HG03039 (cell line): ENCODE results near the gene SART1.

ENCODE experiments used
- ATAC-seq: cut with Tn5 transposase; IDR thresholded peaks from one replicate; pipeline ENCODE4 v1.9.1; 2021; ENCODE audit warnings: mild to moderate bottlenecking, moderate library complexity; ENCODE audit not compliant: unreplicated experiment

SART1 gene

GRCh38 chr11:65961267-65962140 lies at the start of gene SART1:
Gene SART1, plus strand, starts transcription at chr11:65961734. Its CDS starts 47 bp downstream, at chr11:65961781.
- ATAC-seq = peak; percentile 79

- ATAC-seq = no peak
Observed at GRCh38 chr11:65912845-65913244, 48.7 kb upstream of the SART1 start.

- no peak for ATAC-seq
Observed at GRCh38 chr11:65915101-65915820, 46.3 kb upstream of the SART1 start.

GRCh38 chr11:65915821-65916251 lies 45.7 kb upstream of the SART1 start:
- no peak for ATAC-seq

GRCh38 chr11:65916391-65916790 lies 45.1 kb upstream of the SART1 start:
- no peak for ATAC-seq

- ATAC-seq = no peak
Observed at GRCh38 chr11:65917077-65917433, 44.5 kb upstream of the SART1 start.

- no peak for ATAC-seq
Observed at GRCh38 chr11:65917434-65918210, 43.9 kb upstream of the SART1 start.

GRCh38 chr11:65918211-65919140 lies 43.1 kb upstream of the SART1 start, which contains the start of gene C11orf68:
Gene C11orf68, minus strand, starts transcription at chr11:65919062. Its CDS starts 31 bp downstream, at chr11:65919031.
- peak; percentile 48 for ATAC-seq

GRCh38 chr11:65919141-65919572 lies 42.4 kb upstream of the SART1 start, which contains the start of gene DRAP1:
Gene DRAP1, plus strand, starts transcription at chr11:65919426. Its CDS starts 76 bp downstream, at chr11:65919502.
- ATAC-seq = peak; percentile 74

- ATAC-seq = peak; percentile 29
Observed at GRCh38 chr11:65919573-65920371, 41.8 kb upstream of the SART1 start.

GRCh38 chr11:65920372-65920802 lies 41.1 kb upstream of the SART1 start:
- no peak for ATAC-seq

- ATAC-seq = no peak
Observed at GRCh38 chr11:65921033-65921555, 40.4 kb upstream of the SART1 start.

- ATAC-seq = no peak
Observed at GRCh38 chr11:65921876-65922275, 39.7 kb upstream of the SART1 start.

- ATAC-seq = no peak
Observed at GRCh38 chr11:65922565-65922964, 39.0 kb upstream of the SART1 start.

GRCh38 chr11:65925397-65925796 lies 36.1 kb upstream of the SART1 start:
- ATAC-seq = no peak

- no peak for ATAC-seq
Observed at GRCh38 chr11:65927904-65928397, 33.6 kb upstream of the SART1 start.

- no peak for ATAC-seq
Observed at GRCh38 chr11:65928667-65929066, 32.9 kb upstream of the SART1 start.

- no peak for ATAC-seq
Observed at GRCh38 chr11:65931773-65932557, 29.6 kb upstream of the SART1 start.
